HG02588 (cell line): ENCODE measurements around the gene HBB.
A peak's percentile ranks its signal among the peaks of the same experiment; 100 is the strongest.

Source experiments
- ATAC-seq: cut with Tn5 transposase; IDR thresholded peaks from one replicate; pipeline ENCODE4 v1.9.1; 2021; ENCODE audit warnings: mild to moderate bottlenecking, moderate library complexity; ENCODE audit not compliant: unreplicated experiment

Gene HBB

DNA sequence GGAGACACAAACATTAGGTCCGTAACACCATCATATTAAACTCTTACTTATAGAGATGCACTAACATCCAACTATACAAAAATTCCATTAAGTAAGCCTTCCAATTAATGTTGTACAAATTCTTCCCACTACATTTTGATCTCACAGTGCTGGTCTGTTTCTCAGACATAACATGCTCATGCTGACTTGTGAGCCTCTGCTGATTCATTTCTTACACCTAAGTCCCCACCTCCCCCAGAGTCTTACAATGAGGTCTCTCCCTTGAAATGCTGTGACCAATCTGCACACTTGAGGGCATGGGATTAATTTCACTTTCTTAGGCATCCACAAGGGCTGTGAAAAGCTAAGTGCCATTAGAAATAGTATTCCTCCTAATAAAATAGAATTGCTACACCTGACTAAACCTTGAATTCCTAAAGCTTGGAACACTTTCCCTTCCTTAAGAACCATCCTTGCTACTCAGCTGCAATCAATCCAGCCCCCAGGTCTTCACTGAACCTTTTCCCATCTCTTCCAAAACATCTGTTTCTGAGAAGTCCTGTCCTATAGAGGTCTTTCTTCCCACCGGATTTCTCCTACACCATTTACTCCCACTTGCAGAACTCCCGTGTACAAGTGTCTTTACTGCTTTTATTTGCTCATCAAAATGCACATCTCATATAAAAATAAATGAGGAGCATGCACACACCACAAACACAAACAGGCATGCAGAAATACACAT, 20.8 kb upstream of the HBB start:
- no peak for ATAC-seq

DNA sequence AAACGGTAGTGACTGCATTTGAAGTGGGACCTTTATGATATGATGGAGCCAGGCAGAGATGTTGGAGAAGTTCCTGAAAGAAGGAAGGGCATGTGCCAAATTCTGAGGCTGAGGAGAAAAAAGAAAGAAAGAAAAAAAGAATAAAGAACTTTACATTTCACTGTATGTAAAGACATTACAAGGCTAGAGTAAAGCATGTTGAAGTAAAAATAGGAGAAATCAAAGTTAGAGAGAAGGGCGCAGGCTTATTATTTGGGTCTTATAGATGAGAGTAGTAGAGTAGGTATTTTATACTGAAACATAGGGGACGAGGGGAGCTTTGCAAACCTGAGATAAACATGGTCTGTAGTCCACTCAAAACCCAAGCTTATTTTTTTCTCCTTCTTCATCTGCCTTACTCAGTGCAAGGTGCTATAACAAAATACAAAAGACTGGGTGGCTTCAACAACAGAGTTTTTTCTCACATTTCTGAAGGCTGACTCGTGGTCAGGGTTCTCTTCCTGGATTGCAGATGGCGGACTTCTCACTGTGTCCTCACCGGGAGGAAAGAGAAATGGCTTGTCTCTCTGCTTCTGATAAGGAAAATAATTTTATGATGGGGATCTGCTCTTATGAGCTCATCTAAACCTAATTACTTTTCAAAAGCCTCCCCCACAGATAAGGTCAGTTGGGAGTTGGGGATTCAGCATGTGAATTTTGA, 20.1 kb upstream of the HBB start:
- no peak for ATAC-seq

DNA sequence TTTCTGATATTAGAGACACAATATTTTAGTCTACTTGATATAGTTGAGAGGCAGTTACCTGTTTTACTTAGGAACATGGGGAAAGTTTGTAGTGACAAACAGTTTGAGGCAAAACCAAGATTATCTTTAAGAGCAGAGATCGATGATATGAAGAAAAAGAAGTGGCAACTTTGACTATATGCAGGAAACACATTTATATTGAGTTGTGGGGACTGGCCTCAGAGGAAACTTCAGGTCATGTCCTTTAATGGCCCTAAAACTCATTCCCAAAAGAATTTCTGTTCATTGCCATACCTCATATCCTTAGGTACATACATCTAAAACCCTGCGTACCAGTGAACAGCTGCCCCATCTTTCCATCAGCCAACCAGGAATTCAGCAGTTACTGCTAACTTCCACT, 18.3 kb upstream of the HBB start:
- ATAC-seq: no peak

GRCh38 chr11:5243816-5244180, 16.9 kb upstream of the HBB start:
- no peak for ATAC-seq

DNA sequence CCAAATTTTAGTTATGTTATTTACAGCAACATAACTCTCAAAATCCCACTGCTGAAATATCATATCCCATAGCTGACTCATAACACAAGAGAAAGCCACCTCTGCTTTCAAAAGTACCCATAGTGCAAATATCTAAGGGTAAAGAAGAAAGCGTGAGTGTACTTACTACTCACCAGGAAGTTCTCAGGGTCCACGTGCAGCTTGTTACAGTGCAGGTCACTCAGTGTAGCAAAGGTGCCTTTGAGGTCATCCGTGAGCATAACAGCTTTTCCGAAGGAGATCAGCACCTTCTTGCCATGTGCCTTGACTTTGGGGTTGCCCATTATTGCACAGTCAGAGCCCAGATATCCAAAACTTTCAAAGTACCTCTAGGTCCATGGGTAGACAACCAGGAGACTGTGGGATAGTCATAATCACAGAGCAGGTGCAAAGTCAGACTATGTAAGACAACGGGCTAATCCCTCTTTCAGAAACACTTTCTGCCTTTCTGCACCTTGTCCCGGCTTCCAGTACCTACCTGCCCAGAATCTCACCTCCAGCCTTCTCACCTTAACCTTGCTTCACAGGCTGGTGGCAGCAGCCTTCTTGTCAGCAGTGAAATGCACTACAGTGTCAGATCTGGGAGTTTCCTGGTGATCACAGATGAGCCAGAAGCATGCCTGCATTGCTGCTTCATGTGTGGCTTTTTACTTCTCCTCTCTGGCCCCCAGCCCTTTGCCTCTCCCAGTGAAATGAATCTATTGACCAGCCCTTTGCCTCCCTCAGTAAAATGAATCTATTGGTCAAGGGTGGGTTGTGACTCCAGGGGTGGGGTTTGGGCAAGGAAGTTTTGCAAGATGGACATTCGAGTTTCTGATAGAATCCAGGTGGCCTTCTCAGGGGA, 16.3 kb upstream of the HBB start:
- ATAC-seq: peak; percentile 78

- no peak for ATAC-seq
Measured at GRCh38 chr11:5242208-5242607, 15.3 kb upstream of the HBB start.

- ATAC-seq: no peak
Measured at GRCh38 chr11:5241458-5241857, 14.6 kb upstream of the HBB start.

DNA sequence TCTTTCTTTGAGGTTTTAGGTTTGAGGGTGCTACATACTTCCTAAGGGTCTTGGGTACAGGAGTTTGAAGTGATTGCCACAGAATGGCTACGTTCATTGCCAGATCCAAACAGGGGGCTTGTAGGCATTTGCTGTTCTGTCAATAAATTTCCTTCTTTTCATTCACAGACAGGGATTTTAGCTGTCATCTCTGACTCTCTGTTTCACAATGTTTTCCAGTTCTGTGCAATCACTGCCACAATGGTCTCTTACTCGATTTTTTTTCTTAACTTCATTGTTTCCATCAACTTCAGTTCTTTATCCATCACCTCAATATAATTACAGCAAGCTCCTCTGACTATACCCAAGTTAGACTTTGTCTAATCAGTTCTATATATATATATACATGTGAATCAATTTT, 13.6 kb upstream of the HBB start:
- ATAC-seq: no peak

DNA sequence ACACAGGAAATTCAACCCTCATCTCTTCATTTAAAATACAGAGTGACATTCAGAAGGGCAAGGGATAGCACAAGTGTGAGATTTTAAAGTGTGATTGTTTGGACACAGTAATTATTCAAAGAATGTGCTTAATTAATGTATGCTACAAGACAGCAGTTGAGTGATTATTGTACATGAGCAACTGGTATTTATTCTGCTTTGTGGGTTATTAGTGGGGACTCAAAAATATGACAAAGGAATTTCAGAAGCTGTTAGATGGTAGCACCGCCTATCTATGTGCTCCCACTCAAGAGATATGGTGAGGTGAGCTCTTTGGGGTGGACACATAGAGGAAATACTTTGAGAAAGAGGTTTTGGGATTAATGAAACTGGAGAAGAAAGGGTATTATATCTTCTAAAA, 13.2 kb upstream of the HBB start:
- ATAC-seq: no peak

DNA sequence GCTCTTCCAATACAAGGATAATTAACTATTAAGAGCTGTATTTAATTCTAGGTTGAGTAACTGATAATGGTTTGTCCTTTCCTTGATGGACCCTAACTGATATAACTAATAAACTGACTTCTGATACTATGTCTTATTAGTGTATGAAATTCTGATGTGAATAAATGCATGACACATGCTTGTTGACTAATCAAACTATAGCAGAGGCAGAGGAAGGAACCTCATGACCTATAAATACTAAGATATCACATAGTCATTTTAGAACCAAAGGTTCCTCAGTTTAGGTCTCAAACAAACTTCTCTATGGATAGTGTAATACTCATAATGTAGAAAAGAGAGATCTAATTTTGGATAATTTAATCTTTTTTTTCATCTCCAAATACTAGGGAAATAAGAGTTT, 12.2 kb upstream of the HBB start:
- ATAC-seq: no peak

DNA sequence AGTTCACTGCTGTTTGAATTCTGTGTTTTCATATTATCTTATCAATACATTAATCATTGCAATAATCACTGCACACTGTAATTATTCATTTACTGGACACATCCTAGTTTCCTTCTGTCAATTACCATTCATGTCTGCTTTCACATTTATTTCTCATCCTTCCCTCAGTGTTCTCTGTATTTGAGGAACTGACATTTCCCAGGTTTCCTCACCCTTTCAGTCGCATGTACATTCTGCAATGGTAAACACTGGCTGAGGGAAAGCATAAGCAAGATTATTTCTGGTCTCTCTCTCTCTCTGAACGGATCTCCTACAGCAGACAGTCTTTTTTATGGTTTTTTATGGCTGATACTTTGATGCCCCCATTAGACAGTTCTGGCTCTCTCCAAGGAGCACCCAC, 11.6 kb upstream of the HBB start:
- no peak for ATAC-seq

DNA sequence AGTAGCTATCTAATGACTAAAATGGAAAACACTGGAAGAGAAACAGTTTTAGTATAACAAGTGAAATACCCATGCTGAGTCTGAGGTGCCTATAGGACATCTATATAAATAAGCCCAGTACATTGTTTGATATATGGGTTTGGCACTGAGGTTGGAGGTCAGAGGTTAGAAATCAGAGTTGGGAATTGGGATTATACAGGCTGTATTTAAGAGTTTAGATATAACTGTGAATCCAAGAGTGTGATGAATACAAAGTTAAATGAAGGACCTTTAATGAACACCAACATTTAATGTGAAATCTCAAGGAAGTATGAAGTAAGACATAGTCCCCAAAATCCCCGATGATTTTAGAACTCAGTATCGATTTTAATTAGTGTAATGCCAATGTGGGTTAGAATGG, 10.5 kb upstream of the HBB start:
- no peak for ATAC-seq

DNA sequence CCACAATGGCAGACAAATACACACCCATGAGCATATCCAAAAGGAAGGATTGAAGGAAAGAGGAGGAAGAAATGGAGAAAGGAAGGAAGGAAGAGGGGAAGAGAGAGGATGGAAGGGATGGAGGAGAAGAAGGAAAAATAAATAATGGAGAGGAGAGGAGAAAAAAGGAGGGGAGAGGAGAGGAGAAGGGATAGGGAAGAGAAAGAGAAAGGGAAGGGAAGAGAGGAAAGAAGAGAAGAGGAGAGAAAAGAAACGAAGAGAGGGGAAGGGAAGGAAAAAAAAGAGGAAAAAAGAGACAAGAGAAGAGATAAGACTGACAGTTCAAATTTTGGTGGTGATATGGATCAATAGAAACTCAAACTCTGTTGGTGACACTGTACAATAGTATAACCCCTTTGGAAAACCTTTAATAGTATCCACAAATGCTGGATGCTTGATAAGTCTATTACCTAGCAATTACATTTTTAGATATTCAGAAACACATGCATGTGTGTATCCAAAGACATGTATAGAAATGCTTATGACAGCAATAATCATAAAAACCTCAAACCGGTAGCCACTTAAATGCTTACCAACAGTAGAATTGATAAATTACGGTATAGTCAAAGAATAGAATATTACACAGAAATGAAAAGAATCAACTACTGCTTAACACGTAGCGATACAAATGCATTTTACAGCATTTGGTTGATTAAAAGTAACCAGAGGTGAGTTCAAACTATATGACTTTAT, 8.7 kb upstream of the HBB start:
- no peak for ATAC-seq

DNA sequence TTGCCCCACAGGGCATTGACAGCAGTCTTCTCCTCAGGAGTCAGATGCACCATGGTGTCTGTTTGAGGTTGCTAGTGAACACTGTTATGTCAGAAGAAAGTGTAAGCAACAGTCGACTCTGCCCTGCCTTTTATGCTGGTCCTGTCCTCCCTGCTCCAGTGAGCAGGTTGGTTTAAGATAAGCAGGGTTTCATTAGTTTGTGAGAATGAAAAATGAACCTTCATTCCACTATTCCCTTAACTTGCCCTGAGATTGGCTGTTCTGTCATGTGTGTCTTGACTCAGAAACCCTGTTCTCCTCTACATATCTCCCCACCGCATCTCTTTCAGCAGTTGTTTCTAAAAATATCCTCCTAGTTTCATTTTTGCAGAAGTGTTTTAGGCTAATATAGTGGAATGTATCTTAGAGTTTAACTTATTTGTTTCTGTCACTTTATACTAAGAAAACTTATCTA, 7.5 kb upstream of the HBB start, which contains the start of gene HBD:
TSS of gene HBD (minus strand) at position 103 of the 454 bp plus-strand sequence. CDS start at position 53, 50 bp downstream.
- ATAC-seq: peak; percentile 60

- ATAC-seq: no peak
Measured at GRCh38 chr11:5233307-5233706, 6.4 kb upstream of the HBB start.

GRCh38 chr11:5232821-5233220, 6.0 kb upstream of the HBB start:
- ATAC-seq: no peak

DNA sequence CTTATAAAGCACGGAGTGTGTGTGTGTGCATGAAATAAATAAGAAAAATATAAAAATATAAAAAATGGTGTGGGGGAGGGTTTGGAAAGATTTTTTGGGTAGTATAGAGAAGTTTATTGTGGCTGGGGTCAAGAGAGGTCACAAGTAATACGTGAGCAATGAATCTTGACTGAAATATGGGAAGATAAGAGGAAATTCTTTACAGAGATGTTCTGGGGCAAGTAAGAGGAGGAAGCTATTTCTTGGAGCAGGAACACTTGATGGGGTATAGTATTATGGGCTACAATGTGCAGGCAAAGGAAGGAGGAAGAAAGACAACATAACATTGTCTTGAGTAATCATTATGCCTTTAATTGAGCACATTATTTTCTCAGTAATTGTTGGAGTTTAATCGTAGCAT, 5.3 kb upstream of the HBB start:
- no peak for ATAC-seq

GRCh38 chr11:5231111-5231510, 4.2 kb upstream of the HBB start:
- no peak for ATAC-seq

GRCh38 chr11:5230266-5230665, 3.4 kb upstream of the HBB start:
- ATAC-seq: no peak

DNA sequence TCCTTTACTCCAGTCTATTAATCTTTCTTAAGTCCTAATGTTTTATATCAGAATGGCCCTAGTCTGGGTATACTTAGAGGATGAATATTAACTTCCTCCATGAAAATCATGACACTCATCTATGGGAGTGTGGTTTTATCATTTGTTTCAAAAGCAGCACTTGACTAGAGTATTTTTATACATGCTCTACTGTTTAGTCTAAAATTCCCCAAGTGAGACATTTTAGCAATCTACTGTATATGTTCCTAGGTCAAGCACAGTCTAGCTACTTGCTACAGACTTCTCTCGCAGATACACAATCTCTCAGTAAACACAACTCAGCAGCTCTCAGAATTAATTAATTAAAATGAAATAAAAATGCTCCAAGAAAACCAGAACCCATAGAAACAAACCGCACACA, 2.9 kb upstream of the HBB start:
- no peak for ATAC-seq

GRCh38 chr11:5229356-5229755, 2.5 kb upstream of the HBB start:
- ATAC-seq: no peak
